Activated B cell treated with CpG ODN at 0.5 μM for 24 hours (primary cell): ENCODE measurements around the gene STK17A. TPM values are rescaled to one million over a fixed set of nuclear protein-coding genes. Genes with fewer than 3 reads are reported as not detected.

Experiments
- ATAC-seq: fragments of 200-7000 bp; cut with Tn5 transposase; one replicate; pipeline ENCODE4 v1.10.0; 2021; ENCODE audit warnings: low read depth, mild to moderate bottlenecking, moderate library complexity
- CTCF ChIA-PET: fragments of 350-600 bp; sonication (Branson Sonifier 250); formaldehyde crosslinking; loops from one replicate; lab custom pipeline; 2021; ENCODE audit warnings: antibody characterized with exemption; lab: Charles Lee
- POLR2A ChIA-PET: fragments of 350-600 bp; sonication (Branson Sonifier 250); formaldehyde crosslinking; loops from one replicate; lab custom pipeline; 2021; ENCODE audit warnings: antibody characterized with exemption; lab: Charles Lee
- DNase-seq: peaks from one replicate; pipeline ENCODE4 v3.0.0; 2022
- H3K27ac Mint-ChIP-seq: one replicate; pipeline ENCODE4 v1.8.0; 2020; ENCODE audit warnings: mixed read lengths
- H3K27me3 Mint-ChIP-seq: one replicate; pipeline ENCODE4 v1.8.0; 2021; ENCODE audit warnings: mixed read lengths
- H3K36me3 Mint-ChIP-seq: one replicate; pipeline ENCODE4 v1.8.0; 2021; ENCODE audit warnings: low read depth, mixed read lengths
- H3K4me1 Mint-ChIP-seq: one replicate; pipeline ENCODE4 v1.8.0; 2021; ENCODE audit warnings: mixed read lengths
- H3K4me3 Mint-ChIP-seq: one replicate; pipeline ENCODE4 v1.8.0; 2020; ENCODE audit warnings: mild to moderate bottlenecking, mixed read lengths
- H3K9me3 Mint-ChIP-seq: one replicate; pipeline ENCODE4 v1.8.0; 2020; ENCODE audit warnings: mixed read lengths
- intact Hi-C: fragments of 100-400 bp; cut with micrococcal nuclease; formaldehyde crosslinking; loops from one replicate; pipeline ENCODE4 v1.15.1; 2024
- total RNA-seq: library from RNA; stranded (reverse); gene quantifications from 2 replicates; pipeline ENCODE4 v1.2.3, GENCODE V29; 2022
- TF ChIP-seq, protein P1 (sequence below): fragments of 200-600 bp; IDR thresholded peaks from one replicate; pipeline ENCODE4 v1.8.0; 2022; ENCODE audit warnings: antibody characterized with exemption, mild to moderate bottlenecking

STK17A gene
- total RNA-seq, 1 donor from 2014 or later = 68.6 TPM

DNA sequence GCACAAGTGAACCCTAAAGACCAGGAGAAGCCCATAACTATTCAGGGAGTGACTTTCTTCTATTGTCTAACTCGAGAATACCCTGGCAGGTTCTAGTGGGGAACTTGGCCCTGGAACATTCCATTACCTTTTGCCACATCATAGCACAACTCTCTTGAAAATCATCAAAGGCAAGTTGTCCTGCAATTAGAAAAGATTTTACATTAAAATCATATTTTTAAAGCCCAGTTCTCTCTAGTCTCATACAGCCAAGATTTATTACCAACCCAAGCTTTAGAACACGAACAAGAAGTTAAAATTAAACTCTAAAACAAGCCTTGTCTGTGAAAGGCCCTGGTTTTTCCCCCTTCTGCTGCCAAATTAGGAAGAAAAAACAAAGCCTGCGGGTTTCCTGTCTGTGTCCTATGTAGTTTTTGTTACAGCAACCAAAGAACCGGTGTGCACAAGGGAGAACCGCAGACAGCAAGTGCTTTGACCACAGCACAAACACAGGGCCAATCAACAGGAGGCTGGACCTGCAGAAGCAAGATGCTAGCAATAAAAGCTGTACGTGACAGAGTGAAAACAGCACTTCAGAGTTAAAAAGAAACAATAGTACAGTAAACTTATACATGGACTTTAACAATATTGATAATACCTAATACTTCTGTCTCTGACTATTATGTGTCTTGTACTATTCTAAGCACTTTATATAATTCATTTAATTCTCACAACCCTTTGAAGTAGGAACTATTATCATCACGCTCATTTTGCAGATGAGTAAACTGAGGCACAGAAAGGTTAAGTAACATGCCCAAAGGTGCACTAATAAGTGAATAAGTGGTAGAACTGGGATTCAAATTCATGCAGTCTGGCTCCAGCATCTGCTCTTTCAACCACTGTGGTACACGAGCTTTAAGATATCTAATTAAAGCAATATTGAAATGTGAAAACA lies 65.8 kb downstream of the STK17A start:
- peak overlapping the region; percentile 90 for H3K27ac Mint-ChIP-seq
- peaks cover 97% of the 10 kb centered on the region for H3K4me1 Mint-ChIP-seq

DNA sequence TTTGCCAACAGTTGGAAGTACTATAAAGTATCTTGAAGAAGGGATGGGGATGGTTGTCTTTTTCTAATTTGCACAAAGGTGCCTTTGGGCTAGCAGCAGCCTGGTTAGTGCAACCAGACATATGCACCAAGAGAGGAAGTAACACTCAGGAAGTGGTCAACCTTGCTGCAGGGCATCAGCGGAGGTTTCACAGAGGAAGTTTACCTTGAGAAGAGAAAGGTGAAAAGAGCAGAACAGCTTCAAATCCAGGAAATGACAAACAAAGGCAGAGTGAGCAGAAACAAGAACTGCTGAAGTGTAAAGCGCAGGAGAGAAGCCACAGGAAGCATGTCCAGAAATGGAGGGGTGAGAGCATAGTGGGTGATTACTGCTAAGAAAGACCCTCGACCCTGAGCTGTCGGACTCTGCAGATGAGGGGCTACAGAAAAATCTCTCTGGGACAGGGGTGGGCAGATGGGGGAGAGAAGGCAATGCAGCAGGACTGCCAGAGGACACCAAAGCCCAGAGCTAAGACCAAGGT lies 66.9 kb downstream of the STK17A start:
- intact Hi-C loops = loop anchor here (1.0 to 5.0 kb wide), 8 partner anchors 10 to 1768 kb away; partner anchors contain the start of gene STK17A
- Mint-ChIP-seq H3K36me3 (peaks cover 34% of the 10 kb centered on the region), H3K9me3 (peaks cover 2% of the 10 kb centered on the region), H3K27ac (peak overlapping the region; percentile 90), H3K4me3 (peak overlapping the region; percentile 72), H3K4me1 (peaks cover 96% of the 10 kb centered on the region), H3K27me3 (no peaks in the 10 kb centered on the region)
- TF ChIP-seq, protein P1, sequence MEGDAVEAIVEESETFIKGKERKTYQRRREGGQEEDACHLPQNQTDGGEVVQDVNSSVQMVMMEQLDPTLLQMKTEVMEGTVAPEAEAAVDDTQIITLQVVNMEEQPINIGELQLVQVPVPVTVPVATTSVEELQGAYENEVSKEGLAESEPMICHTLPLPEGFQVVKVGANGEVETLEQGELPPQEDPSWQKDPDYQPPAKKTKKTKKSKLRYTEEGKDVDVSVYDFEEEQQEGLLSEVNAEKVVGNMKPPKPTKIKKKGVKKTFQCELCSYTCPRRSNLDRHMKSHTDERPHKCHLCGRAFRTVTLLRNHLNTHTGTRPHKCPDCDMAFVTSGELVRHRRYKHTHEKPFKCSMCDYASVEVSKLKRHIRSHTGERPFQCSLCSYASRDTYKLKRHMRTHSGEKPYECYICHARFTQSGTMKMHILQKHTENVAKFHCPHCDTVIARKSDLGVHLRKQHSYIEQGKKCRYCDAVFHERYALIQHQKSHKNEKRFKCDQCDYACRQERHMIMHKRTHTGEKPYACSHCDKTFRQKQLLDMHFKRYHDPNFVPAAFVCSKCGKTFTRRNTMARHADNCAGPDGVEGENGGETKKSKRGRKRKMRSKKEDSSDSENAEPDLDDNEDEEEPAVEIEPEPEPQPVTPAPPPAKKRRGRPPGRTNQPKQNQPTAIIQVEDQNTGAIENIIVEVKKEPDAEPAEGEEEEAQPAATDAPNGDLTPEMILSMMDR = no peak
- ATAC-seq (peak; percentile 79), DNase-seq (peak; percentile 42)
- POLR2A ChIA-PET = interaction anchor here (0.9 to 9.7 kb wide), 24 partner anchors 11 to 1768 kb away, joined by 3 to 342 read pairs (median 8); partner anchors contain the start of gene STK17A
- CTCF ChIA-PET = interaction anchor here (0.7 to 7.3 kb wide), 6 partner anchors 29 to 67 kb away, joined by 3 to 80 read pairs (median 4); partner anchors contain the start of gene STK17A

More for the DNA sequence above, 65.8 kb downstream of the STK17A start:
- no peaks in the 10 kb centered on the region for H3K27me3 Mint-ChIP-seq
- intact Hi-C loops = loop anchor here (1.0 to 5.0 kb wide), 8 partner anchors 21 to 1766 kb away; partner anchors contain the start of gene STK17A
- DNase-seq = peak; percentile 30
- peak overlapping the region; percentile 72 for H3K4me3 Mint-ChIP-seq
- ChIA-PET CTCF (interaction anchor here (0.8 to 7.3 kb wide), 6 partner anchors 23 to 66 kb away, joined by 3 to 80 read pairs (median 5); partner anchors contain the start of gene STK17A), POLR2A (interaction anchor here (0.6 to 9.7 kb wide), 31 partner anchors 10 to 1767 kb away, joined by 3 to 342 read pairs (median 6); partner anchors contain the start of genes BLVRA, COA1 and STK17A)
- peaks cover 2% of the 10 kb centered on the region for H3K9me3 Mint-ChIP-seq
- TF ChIP-seq, protein P1 = no peak
- peaks cover 37% of the 10 kb centered on the region for H3K36me3 Mint-ChIP-seq
- peak; percentile 31 for ATAC-seq

DNA sequence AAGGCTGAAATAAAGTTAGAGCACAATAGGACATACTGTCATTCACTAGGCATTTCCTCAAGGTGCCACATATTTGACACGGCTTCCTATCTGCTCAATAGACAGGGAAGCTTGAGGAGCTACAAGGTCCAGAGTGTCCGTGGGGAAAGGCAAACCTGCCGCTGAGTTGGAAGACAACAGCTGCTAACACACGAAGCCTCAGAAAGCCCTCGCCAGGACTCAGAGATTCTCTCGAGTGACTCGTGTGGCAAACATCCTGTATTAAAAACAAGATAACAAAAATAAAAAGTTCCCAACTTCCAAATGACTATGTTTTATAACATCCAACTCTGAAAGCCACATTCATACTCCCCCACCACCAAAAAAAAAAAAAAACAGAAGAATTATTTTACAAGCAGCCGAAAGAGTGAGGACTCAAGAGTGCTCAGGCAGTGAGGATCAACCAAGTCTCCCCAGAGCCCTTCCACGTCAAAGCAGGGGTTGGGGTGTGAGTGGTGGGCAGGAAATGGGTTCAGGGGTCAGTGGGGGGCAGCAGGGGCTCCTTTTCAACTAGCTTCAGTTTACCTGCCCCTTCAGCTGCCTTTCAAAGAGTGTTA lies 67.6 kb downstream of the STK17A start:
- Mint-ChIP-seq H3K27ac (peak overlapping the region; percentile 90), H3K27me3 (no peaks in the 10 kb centered on the region), H3K4me1 (peaks cover 90% of the 10 kb centered on the region), H3K9me3 (peaks cover 2% of the 10 kb centered on the region), H3K36me3 (peaks cover 32% of the 10 kb centered on the region), H3K4me3 (peak overlapping the region; percentile 72)
- no peak for ATAC-seq
- ChIA-PET CTCF (interaction anchor here (0.7 to 7.3 kb wide), 5 partner anchors 28 to 68 kb away, joined by 3 to 80 read pairs (median 3); partner anchors contain the start of gene STK17A), POLR2A (interaction anchor here (0.6 to 9.7 kb wide), 20 partner anchors 10 to 1769 kb away, joined by 3 to 342 read pairs (median 10); partner anchors contain the start of gene STK17A)
- TF ChIP-seq, protein P1 = no peak
- no peak for DNase-seq
- intact Hi-C loops = loop anchor here (1.0 kb wide), 2 partner anchors 10 to 23 kb away; no protein-coding TSS in a partner anchor

DNA sequence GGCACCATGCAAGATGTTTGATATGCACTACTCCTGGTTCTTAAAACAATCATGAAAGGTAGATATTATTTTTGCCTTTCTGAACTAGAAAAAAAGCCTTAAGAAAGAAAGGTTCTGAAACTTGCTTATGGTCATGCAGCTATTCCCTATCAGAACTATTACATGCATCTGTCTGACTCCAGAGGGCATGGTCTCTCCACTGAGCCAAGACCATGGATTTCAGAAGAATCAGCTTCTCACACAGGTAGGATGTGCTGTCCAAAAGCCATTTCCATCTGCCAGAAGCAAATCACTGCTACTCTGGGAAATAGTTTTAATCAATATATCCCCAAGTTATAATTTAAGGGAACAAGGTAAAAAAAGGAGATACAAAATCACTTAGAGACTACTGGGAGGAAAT lies 69.5 kb downstream of the STK17A start:
- H3K27ac Mint-ChIP-seq = peak overlapping the region; percentile 90
- ChIA-PET POLR2A (interaction anchor here (1.2 to 9.7 kb wide), 2 partner anchors 17 to 66 kb away, joined by 4 to 342 read pairs; partner anchors contain the start of gene STK17A), CTCF (interaction anchor here (0.8 to 7.3 kb wide), 3 partner anchors 47 to 70 kb away, joined by 3 to 80 read pairs (median 55); partner anchors contain the start of gene STK17A)
- H3K36me3 Mint-ChIP-seq = peaks cover 30% of the 10 kb centered on the region
- H3K4me3 Mint-ChIP-seq = no peak overlapping the region
- no peak for DNase-seq
- peaks cover 75% of the 10 kb centered on the region for H3K4me1 Mint-ChIP-seq
- intact Hi-C loops = no loop called here
- TF ChIP-seq, protein P1 = no peak
- no peaks in the 10 kb centered on the region for H3K27me3 Mint-ChIP-seq
- H3K9me3 Mint-ChIP-seq = peaks cover 2% of the 10 kb centered on the region
- no peak for ATAC-seq
